SU-DHL-6 (cell line): Measurements from ENCODE around the gene MAP1A.

ENCODE experiments used
- H2AFZ ChIP-seq: fragments of 200-600 bp; sonication (generic); 2 replicates; pipeline ENCODE4 v1.6.1; 2014; ENCODE audit warnings: low read depth, mild to moderate bottlenecking, moderate library complexity, mixed read lengths, antibody characterized with exemption, low read length; ENCODE audit not compliant: severe bottlenecking
- H3F3A ChIP-seq: fragments of 200-600 bp; shearing (Covaris generic); 2 replicates; pipeline ENCODE4 v1.6.0; 2016; ENCODE audit warnings: antibody characterized with exemption, mild to moderate bottlenecking; ENCODE audit not compliant: insufficient read depth
- H3K27ac ChIP-seq: fragments of 200-600 bp; sonication (generic); 2 replicates; pipeline ENCODE4 v1.5.1; 2016; ENCODE audit warnings: low read depth, mild to moderate bottlenecking, low read length, moderate library complexity, mixed read lengths
- H3K27me3 ChIP-seq: fragments of 200-600 bp; sonication (generic), shearing (Covaris generic); 2 replicates; pipeline ENCODE4 v1.6.0; 2014; ENCODE audit warnings: mild to moderate bottlenecking, low read length
- H3K36me3 ChIP-seq: fragments of 200-600 bp; sonication (generic); 2 replicates; pipeline ENCODE4 v1.6.1; 2014; ENCODE audit warnings: mild to moderate bottlenecking, low read length, mixed read lengths
- H3K4me2 ChIP-seq: fragments of 300-600, 200-600 bp; shearing (Covaris generic), sonication (generic); 2 replicates; pipeline ENCODE4 v1.6.0; 2014; ENCODE audit warnings: low read length, low read depth, mild to moderate bottlenecking; ENCODE audit not compliant: poor library complexity, severe bottlenecking
- H3K4me3 ChIP-seq: fragments of 200-600 bp; sonication (generic); 2 replicates; pipeline ENCODE4 v1.5.1; 2014; ENCODE audit warnings: antibody characterized with exemption, low read length, mild to moderate bottlenecking, mixed read lengths; ENCODE audit not compliant: insufficient read depth, poor library complexity, severe bottlenecking
- H3K79me2 ChIP-seq: fragments of 200-600 bp; sonication (generic); 2 replicates; pipeline ENCODE4 v1.6.1; 2014; ENCODE audit warnings: mild to moderate bottlenecking, low read length, moderate library complexity; ENCODE audit not compliant: insufficient read depth
- H3K9ac ChIP-seq: fragments of 200-600 bp; sonication (generic); 2 replicates; pipeline ENCODE4 v1.7.0; 2014; ENCODE audit warnings: mild to moderate bottlenecking, low read length
- H3K9me2 ChIP-seq: fragments of 200-600 bp; sonication (generic); replicated peaks from 2 replicates; pipeline ENCODE4 v1.6.1; 2014; ENCODE audit warnings: low read length; ENCODE audit not compliant: insufficient read depth
- H3K9me3 ChIP-seq: fragments of 200-600 bp; sonication (generic); 2 replicates; pipeline ENCODE4 v1.6.1; 2014; ENCODE audit warnings: low read length, mixed read lengths; ENCODE audit not compliant: insufficient read depth
- H4K20me1 ChIP-seq: fragments of 200-600 bp; sonication (generic); 2 replicates; pipeline ENCODE4 v1.6.1; 2014; ENCODE audit warnings: low read depth, mild to moderate bottlenecking, antibody characterized with exemption, low read length, moderate library complexity, mixed read lengths
- CTCF ChIP-seq: fragments of 200-600 bp; sonication (generic); IDR thresholded peaks from one replicate; pipeline ENCODE4 v1.5.1; 2017; ENCODE audit warnings: antibody characterized with exemption, mild to moderate bottlenecking, low read length, moderate library complexity; ENCODE audit not compliant: insufficient read depth, poor library complexity, severe bottlenecking
- EZH2phosphoT487 ChIP-seq: fragments of 200-600 bp; sonication (generic), shearing (Covaris generic); conservative IDR thresholded peaks from 2 replicates; pipeline ENCODE4 v1.6.1; 2018; ENCODE audit warnings: mild to moderate bottlenecking, antibody characterized with exemption, low read length, moderate library complexity, mixed read lengths

MAP1A gene

DNA sequence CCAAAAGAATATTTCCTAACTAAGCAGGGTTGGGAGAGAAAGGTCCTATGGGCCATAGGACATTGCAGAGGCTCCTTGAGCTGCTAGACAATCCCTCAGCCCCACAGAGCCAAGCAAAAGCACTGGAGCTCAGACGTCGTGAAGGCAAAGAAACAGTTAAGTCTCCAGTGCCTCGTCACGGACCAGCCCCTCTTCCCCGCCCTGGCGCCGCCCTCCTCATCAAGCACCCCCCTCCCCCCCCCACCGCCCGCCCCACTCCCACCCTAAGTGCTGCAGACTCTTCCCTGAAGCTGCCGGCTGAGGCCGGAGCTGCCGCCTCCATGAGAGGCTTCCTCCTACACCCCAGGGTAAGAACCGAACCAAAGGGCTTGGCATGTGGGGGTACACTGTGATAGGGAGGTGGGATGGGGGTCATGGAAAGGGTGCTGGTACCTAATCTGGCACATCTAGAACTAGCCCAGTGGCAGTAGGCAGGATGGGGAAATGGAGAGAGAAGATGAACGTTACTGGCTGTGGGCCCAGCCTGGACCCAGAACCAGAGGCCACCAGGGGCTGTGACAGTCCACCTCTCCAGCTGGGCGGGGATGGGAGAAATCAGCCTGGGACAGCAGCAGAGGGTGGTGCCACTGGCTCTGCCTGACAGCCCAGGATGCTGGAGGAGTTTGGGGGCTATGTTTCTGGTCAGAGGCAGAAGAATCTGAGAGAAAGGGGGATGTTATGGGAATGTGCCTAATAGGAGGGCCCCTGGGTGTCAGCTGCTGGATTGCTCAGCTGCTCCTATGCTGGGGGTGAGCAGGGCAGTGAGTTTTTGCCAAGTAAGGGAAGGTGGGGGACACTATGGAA, at the start of gene MAP1A:
MAP1A (plus strand) TSS at position 255 of the 843 bp plus-strand sequence. CDS start 3,866 bp downstream, outside the sequence.
- Histone ChIP-seq H2AFZ (peak within 1 kb of the TSS; percentile 0), H3K4me3 (no peak within 1 kb of the TSS), H3K4me2 (no peak within 1 kb of the TSS), H3K9me2 (no peaks in the 10 kb centered on the region), H4K20me1 (no peaks in the 10 kb centered on the region), H3F3A (no peaks in the 10 kb centered on the region), H3K36me3 (no peaks in the 10 kb centered on the region), H3K79me2 (no peaks in the 10 kb centered on the region), H3K27me3 (no peaks in the 10 kb centered on the region), H3K9me3 (no peaks in the 10 kb centered on the region), H3K9ac (no peak within 1 kb of the TSS), H3K27ac (no peak within 1 kb of the TSS)
- TF ChIP-seq EZH2phosphoT487, result no peak
- no peak for TF ChIP-seq CTCF

DNA sequence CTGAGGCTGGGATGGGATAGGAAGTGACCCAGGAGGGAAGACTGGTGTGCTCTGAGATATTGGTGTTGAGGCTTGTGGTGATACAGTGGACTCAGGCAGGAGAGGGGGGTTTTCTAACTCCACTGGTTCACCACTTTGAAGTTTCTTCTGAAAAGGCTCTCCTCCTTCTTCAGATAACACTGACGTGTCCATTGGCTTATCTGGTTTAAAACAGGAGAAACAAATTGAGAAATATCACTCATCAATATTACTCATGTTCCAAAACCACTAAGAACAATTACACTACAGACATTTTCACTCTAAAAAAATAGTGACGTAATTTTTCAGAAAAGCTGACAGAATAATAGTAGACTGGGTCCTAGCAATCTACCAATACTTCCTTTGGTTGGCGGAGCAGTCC, 47.5 kb upstream of the MAP1A start:
- no peaks in the 10 kb centered on the region for H3F3A ChIP-seq
- H3K27me3 ChIP-seq, result no peaks in the 10 kb centered on the region
- no peak overlapping the region for H3K4me3 ChIP-seq
- no peaks in the 10 kb centered on the region for H4K20me1 ChIP-seq
- H3K36me3 ChIP-seq, result peaks cover 21% of the 10 kb centered on the region; the same call in 1 of the 2 replicates
- H3K9me3 ChIP-seq, result no peaks in the 10 kb centered on the region
- no peak overlapping the region for H2AFZ ChIP-seq
- no peak overlapping the region for H3K9ac ChIP-seq
- no peak overlapping the region for H3K4me2 ChIP-seq
- no peaks in the 10 kb centered on the region for H3K9me2 ChIP-seq
- TF ChIP-seq CTCF (no peak), EZH2phosphoT487 (no peak)
- H3K27ac ChIP-seq, result no peak overlapping the region
- no peaks in the 10 kb centered on the region for H3K79me2 ChIP-seq

DNA sequence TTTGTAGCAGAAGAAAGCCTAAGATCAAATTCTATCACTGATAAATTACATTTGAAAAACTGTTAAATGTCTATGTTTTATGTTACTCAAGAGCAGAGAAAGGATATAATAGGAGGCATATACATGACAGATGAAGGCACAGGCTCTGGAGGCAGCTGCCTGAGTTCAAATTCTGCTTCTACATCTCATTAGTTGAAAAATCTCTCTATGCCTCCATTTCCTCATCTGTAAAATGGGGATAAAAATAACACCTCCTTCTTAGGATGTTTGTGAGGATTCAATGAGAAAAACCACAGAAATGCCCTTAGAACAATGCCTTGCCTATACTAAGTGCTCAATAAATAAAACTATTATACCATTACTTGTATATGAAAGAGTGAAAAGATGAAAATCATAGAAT, 45.4 kb upstream of the MAP1A start:
- no peak overlapping the region for H2AFZ ChIP-seq
- peaks cover 32% of the 10 kb centered on the region for H3K36me3 ChIP-seq
- H3F3A ChIP-seq, result no peaks in the 10 kb centered on the region
- H3K27me3 ChIP-seq, result no peaks in the 10 kb centered on the region
- H3K9ac ChIP-seq, result no peak overlapping the region
- H3K4me3 ChIP-seq, result no peak overlapping the region
- no peak overlapping the region for H3K27ac ChIP-seq
- no peaks in the 10 kb centered on the region for H3K9me3 ChIP-seq
- H3K4me2 ChIP-seq, result no peak overlapping the region
- TF ChIP-seq EZH2phosphoT487 (no peak), CTCF (no peak)
- H3K9me2 ChIP-seq, result no peaks in the 10 kb centered on the region
- H4K20me1 ChIP-seq, result no peaks in the 10 kb centered on the region
- no peaks in the 10 kb centered on the region for H3K79me2 ChIP-seq
